ENCODE measurements around the gene TRRAP.

Gene TRRAP

DNA sequence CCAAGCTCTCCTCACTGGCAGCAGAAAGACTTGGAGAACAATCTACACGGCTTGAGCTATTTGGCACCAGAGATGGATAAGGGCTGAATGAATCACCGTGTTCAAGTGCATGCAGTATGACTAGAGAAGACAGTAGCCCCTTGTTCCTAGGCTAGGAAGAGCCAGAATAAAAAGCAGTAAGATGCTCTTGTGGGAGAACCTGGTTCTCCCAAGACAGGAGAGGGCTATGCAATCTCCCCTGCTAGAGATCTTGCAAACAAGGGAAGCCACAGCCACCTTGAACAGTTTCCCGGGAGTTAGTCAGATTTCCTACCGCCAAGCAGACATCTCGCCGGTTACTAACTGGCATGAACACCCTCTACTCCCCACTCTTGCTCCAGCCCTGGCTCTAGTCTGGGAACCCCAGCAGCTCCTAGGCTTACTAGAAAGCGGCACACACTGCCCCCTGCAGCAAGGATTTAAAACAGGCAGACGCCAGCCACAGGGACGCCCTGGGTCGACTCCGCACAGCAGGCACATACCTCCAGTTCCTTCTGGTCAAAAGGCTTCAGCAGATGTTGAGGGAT lies 158.3 kb downstream of the TRRAP start:
- no peak for TF ChIP-seq CTCF (IDR thresholded peaks at IDR 0.05; ENCODE audit: extremely low read depth, missing control alignments)
- no peak for DNase-seq (ENCODE audit: low spot score)

GRCh38 chr7:99037327-99037940 lies 159.1 kb downstream of the TRRAP start:
- DNase-seq (ENCODE audit: low spot score): no peak
- no peak for TF ChIP-seq CTCF (IDR thresholded peaks at IDR 0.05; ENCODE audit: extremely low read depth, missing control alignments)

DNA sequence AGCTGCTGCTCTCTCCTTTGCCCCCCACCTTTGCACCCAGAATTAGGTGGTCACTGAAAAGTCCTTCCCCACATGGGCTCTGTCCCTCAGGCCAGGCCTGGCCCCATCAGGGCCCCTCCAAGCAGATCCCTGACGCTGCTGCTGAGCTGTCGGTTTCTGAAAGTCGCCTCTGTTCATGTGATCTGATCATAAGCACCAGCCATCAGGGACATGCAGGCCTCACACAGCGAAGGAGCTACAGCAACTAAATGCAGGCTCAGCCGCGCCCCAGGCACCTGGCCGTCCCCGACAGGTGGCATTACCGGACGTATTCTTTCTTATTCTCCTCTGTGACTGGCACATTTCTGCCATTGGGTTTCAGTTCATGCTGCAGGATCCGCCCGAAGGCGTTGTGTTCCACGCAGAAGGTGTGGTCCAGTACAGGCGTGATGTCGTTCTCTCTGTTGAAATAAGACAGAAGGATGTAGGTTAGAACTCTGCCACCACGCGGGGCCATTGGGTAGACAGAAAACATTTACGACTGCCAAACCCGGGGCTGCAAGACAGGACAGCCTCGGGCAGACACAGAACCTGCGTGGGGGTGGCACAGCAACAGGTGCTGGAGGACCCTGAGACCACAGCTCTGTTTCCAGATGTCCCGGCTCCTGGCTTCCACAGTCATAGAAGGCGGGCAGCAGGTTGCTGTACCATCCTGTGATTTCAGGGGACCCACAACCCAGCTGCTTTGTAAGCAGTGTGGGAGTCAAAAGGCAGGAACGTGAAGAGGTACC lies 159.9 kb downstream of the TRRAP start:
- no peak for DNase-seq (ENCODE audit: low spot score)
- TF ChIP-seq CTCF (IDR thresholded peaks at IDR 0.05; ENCODE audit: extremely low read depth, missing control alignments): no peak

DNA sequence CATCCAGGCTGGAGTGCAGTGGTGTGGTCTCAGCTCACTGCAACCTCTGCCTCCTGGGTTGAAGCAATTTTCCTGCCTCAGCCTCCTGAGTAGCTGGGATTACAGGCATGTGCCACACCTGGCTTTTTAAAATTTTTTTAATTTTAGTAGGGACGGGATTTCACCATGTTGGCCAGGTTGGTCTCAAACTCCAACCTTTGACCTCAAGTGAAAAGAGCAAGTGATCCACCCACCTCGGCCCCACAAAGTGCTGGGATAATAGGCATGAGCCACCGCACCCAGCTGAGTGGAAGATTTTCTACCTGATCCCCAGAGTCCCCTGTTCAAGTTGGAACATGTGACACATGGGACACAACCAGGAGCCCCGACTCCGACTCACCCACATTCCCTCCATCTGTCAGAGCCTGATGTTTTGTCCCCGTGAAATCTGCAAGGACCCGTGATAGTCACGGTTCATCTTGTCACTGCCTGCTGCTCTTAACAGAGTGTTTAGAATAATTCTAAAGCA lies 161.1 kb downstream of the TRRAP start:
- TF ChIP-seq CTCF (IDR thresholded peaks at IDR 0.05; ENCODE audit: extremely low read depth, missing control alignments): no peak
- no peak for DNase-seq (ENCODE audit: low spot score)

DNA sequence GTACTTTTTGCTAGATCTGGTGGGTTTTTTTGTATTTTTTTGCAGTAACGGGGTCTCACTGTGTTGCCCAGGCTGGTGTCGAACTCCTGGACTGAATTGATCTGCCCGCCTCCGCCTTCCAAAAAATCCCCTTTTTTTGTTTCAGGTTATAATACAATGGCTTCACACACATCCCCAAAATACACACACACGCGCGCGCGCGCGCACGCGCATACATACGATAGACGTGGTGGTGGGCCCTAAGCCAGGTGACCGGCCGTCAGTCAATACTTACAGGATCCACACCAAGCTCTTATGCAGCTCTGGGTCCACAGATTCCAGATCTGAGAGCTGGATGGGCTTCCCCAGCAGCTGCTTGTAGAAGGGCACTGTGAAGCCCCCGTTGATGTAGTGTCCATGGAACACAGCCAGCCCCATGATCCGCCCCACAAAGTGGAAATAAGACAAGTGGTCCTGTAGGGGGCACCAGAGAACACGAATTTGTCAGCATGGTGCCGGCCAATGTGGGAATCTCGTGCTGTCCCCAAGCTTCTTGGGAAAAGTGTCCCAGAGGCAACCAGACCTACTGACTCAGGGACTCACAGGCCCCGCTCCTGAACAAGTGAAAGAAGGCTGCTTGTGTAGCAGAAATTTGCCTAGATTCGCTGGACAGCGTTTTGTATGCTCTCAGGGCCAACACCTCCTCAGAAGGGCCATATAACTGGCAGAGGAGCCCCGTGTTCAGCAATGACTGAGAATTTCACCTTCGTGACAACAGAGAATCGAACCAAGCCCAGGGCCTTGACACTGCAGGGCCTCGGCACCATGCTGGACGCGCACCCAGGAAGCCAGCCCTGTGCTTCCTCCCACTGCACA lies 162.0 kb downstream of the TRRAP start:
- DNase-seq (ENCODE audit: low spot score): peak; percentile 84

DNA sequence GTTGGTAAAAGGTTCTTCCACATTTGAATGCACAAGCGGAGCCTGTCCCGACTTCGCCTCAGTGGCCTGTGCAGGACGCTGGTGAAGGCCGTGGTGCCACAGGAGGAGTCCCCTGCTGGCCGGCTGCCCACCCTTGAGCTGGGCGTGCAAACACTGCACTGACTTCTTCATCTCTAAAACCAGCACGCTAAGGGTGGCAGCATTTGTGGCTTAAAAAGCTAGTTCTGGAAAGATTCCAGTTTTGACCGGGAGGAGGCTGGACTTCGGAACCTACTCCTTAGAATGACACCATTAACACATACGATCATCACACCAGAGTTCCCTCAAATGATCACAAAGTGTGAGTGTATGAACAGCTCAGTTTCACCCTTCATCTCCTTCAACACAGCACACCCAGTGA lies 163.2 kb downstream of the TRRAP start:
- DNase-seq (ENCODE audit: low spot score): no peak
- TF ChIP-seq CTCF (IDR thresholded peaks at IDR 0.05; ENCODE audit: extremely low read depth, missing control alignments): no peak

More for the DNA sequence above, 162.0 kb downstream of the TRRAP start:
- TF ChIP-seq CTCF (IDR thresholded peaks at IDR 0.05; ENCODE audit: extremely low read depth, missing control alignments): peak; percentile 61
